ENCODE measurements around the gene FARP1.

The FARP1 gene

DNA sequence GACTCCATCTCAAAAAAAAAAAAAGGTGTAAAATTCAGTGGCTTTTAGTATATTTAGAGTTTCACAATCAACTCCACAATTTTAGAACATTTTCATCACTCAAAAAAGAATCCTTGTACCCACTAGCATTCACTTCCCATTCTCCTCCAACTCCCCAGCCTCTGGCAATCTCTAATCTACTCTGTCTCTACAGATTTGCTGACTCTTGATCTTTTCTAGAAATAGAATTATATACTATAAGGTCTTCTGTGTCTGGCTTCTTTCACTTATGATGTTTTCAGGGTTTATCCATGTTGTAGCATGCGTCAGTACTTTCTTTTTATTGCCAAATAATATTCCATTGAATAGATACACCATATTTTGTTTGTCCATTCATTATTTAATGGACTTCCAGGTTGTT, 8.0 kb upstream of the FARP1 start:
- no peak for DNase-seq

DNA sequence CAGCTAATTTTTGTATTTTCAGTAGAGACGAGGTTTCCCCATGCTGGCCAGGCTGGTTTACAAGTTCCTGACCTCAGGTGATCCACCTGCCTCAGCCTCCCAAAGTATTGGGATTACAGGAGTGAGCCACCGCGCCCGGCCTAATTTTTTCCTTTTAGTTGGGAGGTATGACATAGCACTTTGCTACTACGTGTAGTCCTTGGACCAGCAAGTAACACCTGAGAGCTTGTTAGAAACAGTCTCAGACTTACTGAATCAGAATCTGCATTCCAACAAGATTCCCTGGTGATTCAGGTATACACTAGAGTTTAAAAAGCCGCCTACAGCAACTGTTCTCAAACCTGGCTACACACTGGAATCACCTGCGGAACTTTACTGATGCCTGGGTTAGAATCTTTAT, 1.8 kb upstream of the FARP1 start:
- DNase-seq, result no peak

GRCh38 chr13:98141509-98142379, 1.1 kb upstream of the FARP1 start:
- no peak for DNase-seq

GRCh38 chr13:98143157-98143553, 261 bp downstream of the FARP1 start:
- DNase-seq, result no peak

DNA sequence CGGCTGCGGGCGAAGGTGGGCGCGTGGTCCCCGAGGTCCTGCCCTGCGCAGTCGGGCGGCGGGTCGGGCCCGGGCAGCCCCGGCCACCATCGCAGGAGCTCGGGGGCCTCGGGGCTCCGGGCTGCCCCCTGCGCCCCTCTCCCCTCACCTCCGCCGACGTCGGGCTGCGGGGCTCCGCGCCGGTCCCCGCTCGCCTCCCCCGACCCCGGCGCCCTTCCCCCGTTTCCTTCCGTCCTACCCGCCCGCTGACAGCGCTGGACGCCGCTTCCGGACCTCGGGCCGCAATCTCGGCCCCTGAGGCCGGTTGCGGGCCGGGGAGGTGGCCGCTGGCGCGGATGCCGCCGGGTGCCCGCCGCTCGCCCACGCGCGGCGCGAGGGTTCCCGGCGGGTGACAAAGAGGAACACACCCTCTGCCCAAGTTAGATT, 720 bp downstream of the FARP1 start:
- DNase-seq, result no peak

DNA sequence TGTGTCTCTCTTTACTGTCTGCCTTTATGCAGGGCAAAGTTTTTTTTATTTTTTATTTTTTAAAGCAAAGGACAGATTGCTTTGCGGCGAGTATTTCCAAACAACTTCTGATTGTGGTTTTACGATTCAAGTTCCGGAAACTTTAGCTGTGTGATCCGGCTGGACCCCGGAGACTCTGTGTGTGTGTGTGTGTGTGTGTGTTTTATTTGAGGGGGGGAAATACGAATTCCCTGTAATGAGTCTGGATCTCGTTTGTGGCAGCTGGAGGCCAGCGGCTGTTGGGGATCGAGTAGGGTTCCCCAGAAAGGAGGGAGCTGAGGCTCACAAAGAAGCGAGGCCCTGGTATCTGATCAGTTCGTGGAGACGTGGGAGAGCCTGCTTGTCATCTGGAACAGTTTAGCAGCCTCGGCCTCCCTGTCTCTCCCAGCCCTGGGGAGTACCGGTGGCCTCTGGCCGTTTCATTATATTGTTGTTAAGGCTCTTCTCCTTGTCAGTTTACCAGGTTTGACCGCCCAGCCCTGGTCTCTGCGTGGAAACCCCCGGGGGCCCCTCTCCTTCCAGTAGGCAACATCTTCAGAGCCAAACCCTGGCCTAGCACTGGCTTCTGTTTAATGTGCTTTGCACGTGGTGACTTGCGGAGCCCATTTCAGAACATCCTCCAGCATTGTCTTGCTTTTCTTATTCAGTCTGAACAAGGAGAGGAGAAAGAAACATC, 1.3 kb downstream of the FARP1 start:
- DNase-seq, result no peak

DNA sequence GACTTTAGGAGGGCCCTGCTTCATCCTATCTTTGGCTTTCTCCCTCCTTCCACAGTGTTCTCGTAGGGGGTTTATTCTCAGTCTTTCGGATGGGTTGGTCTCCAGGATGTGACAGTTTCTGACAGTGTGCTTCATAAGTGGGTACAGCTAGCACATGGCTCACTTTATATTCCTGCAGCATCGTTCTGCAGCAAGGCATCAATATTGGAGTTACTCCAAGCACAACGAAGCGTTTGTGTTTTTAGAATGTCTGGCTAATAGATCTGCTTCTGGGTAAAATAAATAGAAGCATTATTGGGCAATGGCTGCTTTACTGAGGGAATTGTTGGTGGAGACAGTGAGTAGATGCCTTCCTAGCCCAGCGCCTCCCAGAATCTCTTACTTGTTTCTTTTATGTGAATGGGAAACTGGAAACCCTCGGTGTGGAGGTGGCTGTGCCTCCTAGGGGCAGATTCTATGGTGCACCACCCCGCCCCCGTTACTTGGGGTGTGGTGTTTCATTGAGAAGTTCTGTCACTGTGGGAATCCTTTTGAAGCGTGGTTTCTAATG, 2.0 kb downstream of the FARP1 start:
- DNase-seq, result no peak

GRCh38 chr13:98147521-98147920, 4.6 kb downstream of the FARP1 start:
- DNase-seq, result no peak

GRCh38 chr13:98150832-98151479, 8.1 kb downstream of the FARP1 start:
- no peak for DNase-seq

- no peak for DNase-seq
Measured at GRCh38 chr13:98155475-98156109, 12.7 kb downstream of the FARP1 start.

- DNase-seq, result no peak
Measured at GRCh38 chr13:98156259-98156658, 13.4 kb downstream of the FARP1 start.

DNA sequence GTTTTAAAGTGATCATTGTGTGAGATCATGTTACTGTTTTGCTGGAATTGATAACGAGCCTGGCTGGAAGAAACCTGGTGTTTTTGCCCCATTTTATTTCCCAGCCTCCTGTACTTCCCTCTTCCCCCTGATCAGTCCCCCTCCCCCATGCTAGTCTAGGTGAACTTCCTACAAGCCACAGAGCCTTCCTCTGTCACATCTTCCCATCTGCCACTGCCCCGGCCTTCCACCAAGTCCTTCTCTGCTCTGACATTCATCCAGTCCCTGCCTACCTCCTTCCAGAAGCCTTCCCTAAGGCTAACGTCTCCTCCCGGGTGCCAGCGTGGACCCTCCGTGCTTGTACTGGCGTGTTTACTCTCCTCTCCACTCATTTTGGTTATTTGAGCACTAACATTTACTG, 14.3 kb downstream of the FARP1 start:
- no peak for DNase-seq

DNA sequence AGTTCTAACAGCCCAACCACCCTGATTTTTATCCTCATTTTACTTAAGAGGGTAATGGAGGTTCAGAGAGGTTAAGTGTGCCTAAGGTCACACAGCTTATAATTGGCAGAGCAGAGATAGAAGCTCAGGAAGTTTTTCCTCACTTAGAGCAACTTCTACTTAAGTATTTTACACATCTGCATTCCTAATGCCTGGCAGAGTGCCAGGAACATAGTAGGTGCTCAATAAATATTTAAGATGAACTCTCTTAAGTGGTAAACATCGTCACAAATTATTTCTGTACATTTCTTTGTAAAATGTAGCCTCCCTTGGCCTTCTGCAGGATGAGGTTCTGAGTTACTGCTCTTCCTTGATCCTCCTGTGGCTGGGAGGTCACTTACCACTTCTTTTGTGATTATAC, 14.7 kb downstream of the FARP1 start:
- no peak for DNase-seq

DNA sequence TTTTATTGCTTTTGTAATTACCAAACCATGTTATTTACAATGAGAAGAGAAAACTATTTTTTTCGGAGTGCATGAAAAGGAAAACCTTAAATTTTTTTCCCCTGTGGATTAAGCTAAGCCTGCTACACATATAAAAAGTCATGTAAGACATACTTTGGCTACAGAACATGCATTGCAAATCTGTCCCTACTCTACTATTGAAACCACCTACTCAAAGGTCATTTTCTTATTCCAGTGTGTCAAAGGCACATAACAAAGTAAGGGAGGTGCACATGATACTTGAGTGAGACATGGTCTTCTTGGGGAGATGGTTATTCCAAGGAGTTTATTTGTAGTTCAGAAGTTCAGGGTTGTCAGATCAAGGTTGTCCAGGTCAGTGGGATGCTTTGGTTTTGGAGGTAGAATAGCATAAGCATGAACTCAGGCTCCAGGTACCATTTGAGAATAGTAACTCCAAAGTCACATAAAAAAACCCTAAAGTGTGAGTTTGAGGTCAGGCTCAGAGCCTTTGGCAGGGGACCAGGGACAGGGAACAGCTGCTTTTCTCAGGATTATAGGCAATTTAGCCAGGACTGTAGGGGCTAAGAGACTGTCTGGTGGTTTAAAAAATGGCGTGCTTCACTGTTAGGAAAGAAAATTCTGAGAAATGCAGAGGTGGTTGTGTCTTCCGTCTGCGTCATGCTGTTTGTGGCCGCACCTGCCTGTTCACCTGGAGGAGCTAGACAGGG, 15.4 kb downstream of the FARP1 start:
- no peak for DNase-seq

- no peak for DNase-seq
Measured at GRCh38 chr13:98162935-98163334, 20.0 kb downstream of the FARP1 start.

DNA sequence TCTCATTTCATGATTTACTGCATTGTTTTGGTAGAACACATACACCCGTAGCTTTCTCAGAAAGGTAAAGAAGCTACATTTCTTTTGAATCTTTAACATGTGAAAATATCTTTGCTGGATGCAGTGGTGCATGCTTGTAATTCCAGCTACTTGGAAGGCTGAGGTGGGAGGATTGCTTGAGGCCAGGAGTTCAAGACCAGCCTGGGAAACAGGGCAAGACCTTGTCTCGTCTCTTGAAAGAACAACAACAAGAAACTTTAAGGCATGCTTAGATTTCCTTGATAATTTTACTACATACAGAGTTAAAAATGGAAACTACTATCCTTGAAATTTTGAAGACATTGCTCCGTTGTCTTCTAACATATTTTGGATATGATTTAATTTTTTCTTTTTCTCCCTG, 26.4 kb downstream of the FARP1 start:
- no peak for DNase-seq

DNA sequence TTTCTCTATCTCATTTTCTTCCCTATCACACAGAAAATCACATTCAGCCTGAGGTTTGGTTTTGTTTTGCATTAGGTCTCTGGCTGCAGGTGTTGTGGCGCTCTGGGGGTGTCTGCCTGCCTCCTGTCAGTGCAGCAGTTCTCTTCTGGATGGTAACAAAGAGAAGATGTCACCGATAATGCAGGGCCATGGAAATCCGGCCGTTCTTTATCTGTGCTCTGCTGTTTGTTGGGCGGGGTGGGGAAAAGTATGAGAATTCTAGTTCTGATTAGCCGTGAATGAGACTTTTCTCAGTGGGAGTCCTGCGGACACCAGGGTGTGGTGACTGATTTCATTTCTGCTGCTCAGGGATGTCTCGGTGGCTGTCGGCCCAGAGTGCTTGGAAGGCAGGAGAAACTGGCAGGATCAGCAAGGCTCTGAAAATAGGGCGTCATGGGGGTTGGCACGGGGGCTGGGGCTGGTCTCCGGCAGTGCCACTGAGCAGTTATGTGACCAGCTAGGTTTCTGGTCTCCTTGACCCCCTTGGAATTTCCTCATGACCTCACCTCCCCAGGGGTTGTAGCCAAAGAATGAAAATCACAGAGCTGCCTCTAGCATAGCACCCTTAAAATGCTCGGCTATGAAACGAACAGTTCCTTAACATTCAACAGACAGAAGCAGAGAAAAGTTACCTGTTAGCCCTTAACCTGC, 29.2 kb downstream of the FARP1 start:
- DNase-seq, result no peak

- DNase-seq, result no peak
Measured at GRCh38 chr13:98172590-98173422, 29.9 kb downstream of the FARP1 start.

DNA sequence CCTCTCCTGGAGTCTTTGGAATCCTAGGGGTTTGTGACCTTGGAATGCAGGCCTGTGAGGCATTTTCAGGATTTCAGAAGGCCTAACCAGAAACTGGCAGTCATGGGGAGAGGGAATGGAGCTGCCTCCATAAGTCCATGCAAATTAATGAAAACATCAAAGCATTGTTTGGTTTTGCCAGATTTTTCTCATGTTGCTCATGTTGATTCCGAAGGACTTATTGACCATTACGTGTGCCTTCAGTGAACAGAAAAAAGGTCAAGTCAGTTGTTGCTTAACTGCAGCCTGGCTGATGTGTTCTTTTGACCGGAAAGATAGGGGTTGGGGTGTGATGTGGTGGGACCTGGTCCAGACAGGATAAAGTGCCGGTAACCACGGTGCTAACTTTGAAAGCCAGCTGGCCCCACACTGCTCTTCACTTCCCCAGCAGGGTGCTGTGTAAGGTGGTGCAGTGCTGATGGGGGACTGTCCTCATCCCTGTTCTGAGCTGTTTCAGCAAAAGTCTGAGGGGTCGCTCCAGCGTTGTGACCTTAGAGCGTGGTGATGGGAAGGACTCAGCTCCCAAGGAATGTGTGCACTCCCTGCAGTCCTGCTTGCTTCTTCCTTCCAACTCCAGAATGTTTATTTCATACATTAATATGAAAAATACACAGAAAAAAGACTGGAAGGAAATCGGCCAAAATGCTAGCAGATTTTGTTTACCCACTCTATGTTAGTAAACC, 30.7 kb downstream of the FARP1 start:
- DNase-seq, result no peak

DNA sequence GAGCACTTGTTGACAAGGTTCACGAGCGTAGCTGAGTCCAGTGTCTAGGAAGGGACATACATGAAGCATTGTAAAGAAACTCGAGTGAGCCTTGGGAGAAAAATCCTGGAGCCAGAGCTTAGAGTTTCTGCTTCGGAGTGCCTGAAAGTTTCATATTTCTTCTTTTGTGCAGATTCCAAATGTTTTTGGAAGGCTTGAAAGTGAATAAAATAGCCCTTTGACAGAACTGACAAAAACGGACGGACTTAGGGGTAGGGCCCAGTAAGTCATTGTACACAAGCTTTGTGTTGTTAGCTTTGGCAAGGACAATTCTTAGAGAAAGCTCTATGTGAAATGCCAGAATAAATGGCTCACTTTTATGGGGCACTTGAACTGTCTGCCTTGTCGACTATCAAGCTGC, 31.4 kb downstream of the FARP1 start:
- no peak for DNase-seq
